ENCODE results near the gene GLIPR1L2.
"Not testable (repeated sequence)": the region's sequence is repeated elsewhere in the genome, so short reads cannot be mapped to it uniquely, and the experiment has no call there.

The GLIPR1L2 gene

GRCh38 chr12:75390156-75390898 is 562 bp upstream of the GLIPR1L2 start:
- no peaks in the 10 kb centered on the region for H3K27me3 Mint-ChIP-seq
- peaks cover 35% of the 10 kb centered on the region for H3K4me1 Mint-ChIP-seq (ENCODE audit: low read depth)
- H3K9me3 Mint-ChIP-seq = no peaks in the 10 kb centered on the region
- H3K36me3 Mint-ChIP-seq (ENCODE audit: low read depth) = no peaks in the 10 kb centered on the region
- peak overlapping the region; percentile 83 for H3K4me3 Mint-ChIP-seq
- intact Hi-C loops (cut with micrococcal nuclease) = loop anchor here (2.0 to 10.0 kb wide), 6 partner anchors 47 to 856 kb away; partner anchors contain the start of genes ATXN7L3B, CAPS2, GLIPR1 and GLIPR1L1
- H3K27ac Mint-ChIP-seq = peak overlapping the region; percentile 97

- Mint-ChIP-seq H3K4me1 (ENCODE audit: low read depth) (peaks cover 5% of the 10 kb centered on the region), H3K36me3 (ENCODE audit: low read depth) (no peaks in the 10 kb centered on the region), H3K9me3 (no peaks in the 10 kb centered on the region), H3K27ac (no peak overlapping the region), H3K27me3 (no peaks in the 10 kb centered on the region), H3K4me3 (no peak overlapping the region)
- intact Hi-C loops (cut with micrococcal nuclease) = no loop called here
These were observed 13.3 kb downstream of the GLIPR1L2 start for GRCh38 chr12:75404231-75404630.

GRCh38 chr12:75407683-75408082 is 16.8 kb downstream of the GLIPR1L2 start:
- no peaks in the 10 kb centered on the region for H3K9me3 Mint-ChIP-seq
- H3K4me3 Mint-ChIP-seq = no peak overlapping the region
- H3K27ac Mint-ChIP-seq = no peak overlapping the region
- H3K36me3 Mint-ChIP-seq (ENCODE audit: low read depth) = no peaks in the 10 kb centered on the region
- H3K27me3 Mint-ChIP-seq = no peaks in the 10 kb centered on the region
- peaks cover 5% of the 10 kb centered on the region for H3K4me1 Mint-ChIP-seq (ENCODE audit: low read depth)
- intact Hi-C loops (cut with micrococcal nuclease) = no loop called here

DNA sequence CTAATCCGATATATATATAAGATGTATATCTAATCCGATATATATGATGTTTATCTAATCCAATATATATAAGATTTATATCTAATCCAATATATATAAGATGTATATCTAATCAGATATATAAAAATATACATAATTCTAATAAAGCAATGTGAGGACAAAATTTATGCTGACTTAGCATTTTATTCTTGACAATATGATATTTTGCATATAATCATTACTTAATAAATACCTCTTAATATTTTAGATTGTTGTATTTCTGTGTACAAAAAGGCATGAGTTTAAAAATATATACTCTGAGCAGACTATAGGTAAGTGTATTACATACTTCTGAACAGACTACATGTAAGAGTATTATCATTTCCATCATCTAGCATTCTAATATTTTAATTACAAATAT is 18.9 kb downstream of the GLIPR1L2 start:
- intact Hi-C loops (cut with micrococcal nuclease) = no loop called here
- peaks cover 7% of the 10 kb centered on the region for H3K4me1 Mint-ChIP-seq (ENCODE audit: low read depth)
- no peak overlapping the region for H3K4me3 Mint-ChIP-seq
- no peak overlapping the region for H3K27ac Mint-ChIP-seq
- no peaks in the 10 kb centered on the region for H3K27me3 Mint-ChIP-seq
- H3K9me3 Mint-ChIP-seq = no peaks in the 10 kb centered on the region
- H3K36me3 Mint-ChIP-seq (ENCODE audit: low read depth) = no peaks in the 10 kb centered on the region

GRCh38 chr12:75414671-75415070 is 23.8 kb downstream of the GLIPR1L2 start:
- no peaks in the 10 kb centered on the region for H3K9me3 Mint-ChIP-seq

DNA sequence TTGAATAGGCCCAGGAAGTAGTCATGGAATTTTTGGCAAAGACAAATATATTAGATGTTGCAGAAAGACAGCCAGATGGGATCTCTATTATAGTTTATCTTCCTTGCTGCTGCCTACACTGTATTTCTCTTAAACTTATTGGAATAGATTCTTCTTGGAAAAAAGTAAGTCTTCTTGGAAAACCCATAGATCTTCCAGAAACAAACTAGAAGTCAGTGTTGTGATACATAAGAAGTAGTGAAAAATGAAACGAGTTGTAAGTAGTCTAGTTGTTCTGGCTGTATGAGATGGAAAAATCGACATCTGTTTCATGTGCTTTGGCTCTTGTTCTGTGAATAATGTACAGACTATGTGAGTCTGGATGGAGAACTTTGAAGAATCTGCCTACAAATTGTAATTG is 29.0 kb downstream of the GLIPR1L2 start:
- H3K27me3 Mint-ChIP-seq = no peaks in the 10 kb centered on the region
- peaks cover 2% of the 10 kb centered on the region for H3K9me3 Mint-ChIP-seq
- intact Hi-C loops (cut with micrococcal nuclease) = loop anchor here (5.0 kb wide), 1 partner anchor 48 kb away; no protein-coding TSS in a partner anchor
- no peaks in the 10 kb centered on the region for H3K36me3 Mint-ChIP-seq (ENCODE audit: low read depth)
- no peak overlapping the region for H3K4me3 Mint-ChIP-seq
- peaks cover 6% of the 10 kb centered on the region for H3K4me1 Mint-ChIP-seq (ENCODE audit: low read depth)
- no peak overlapping the region for H3K27ac Mint-ChIP-seq

More at GRCh38 chr12:75414671-75415070, 23.8 kb downstream of the GLIPR1L2 start:
- H3K4me1 Mint-ChIP-seq (ENCODE audit: low read depth) = peaks cover 8% of the 10 kb centered on the region
- intact Hi-C loops (cut with micrococcal nuclease) = no loop called here
- H3K36me3 Mint-ChIP-seq (ENCODE audit: low read depth) = no peaks in the 10 kb centered on the region
- H3K27me3 Mint-ChIP-seq = no peaks in the 10 kb centered on the region
- no peak overlapping the region for H3K27ac Mint-ChIP-seq
- H3K4me3 Mint-ChIP-seq = no peak overlapping the region

- Mint-ChIP-seq H3K27ac (no peak overlapping the region), H3K36me3 (ENCODE audit: low read depth) (no peaks in the 10 kb centered on the region), H3K27me3 (no peaks in the 10 kb centered on the region), H3K4me1 (ENCODE audit: low read depth) (no peaks in the 10 kb centered on the region), H3K4me3 (no peak overlapping the region), H3K9me3 (peaks cover 46% of the 10 kb centered on the region)
- intact Hi-C loops (cut with micrococcal nuclease) = no loop called here
These were observed 36.6 kb downstream of the GLIPR1L2 start for GRCh38 chr12:75427491-75427890.

DNA sequence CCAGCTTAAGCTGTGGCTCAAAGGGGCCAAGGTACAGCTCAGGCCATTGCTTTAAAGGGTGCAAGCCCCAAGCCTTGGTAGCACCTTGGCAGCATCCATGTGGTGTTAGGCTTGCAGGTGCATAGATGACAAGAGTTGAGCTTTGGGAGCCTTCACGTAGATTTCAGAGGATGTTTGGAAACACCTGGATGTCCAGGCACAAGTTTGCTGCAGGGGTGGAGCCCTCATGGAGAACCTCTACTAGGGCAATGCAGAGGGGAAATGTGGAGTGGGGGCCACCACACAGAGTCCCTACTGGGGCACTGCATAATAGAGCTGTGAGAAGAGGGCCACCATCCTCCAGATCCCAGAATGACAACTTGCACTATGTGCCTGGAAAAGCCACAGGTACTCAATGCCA is 37.9 kb downstream of the GLIPR1L2 start:
- Mint-ChIP-seq H3K4me3 (no peak overlapping the region), H3K9me3 (peaks cover 46% of the 10 kb centered on the region), H3K27me3 (no peaks in the 10 kb centered on the region), H3K36me3 (ENCODE audit: low read depth) (no peaks in the 10 kb centered on the region), H3K4me1 (ENCODE audit: low read depth) (no peaks in the 10 kb centered on the region), H3K27ac (no peak overlapping the region)
- intact Hi-C loops (cut with micrococcal nuclease) = no loop called here

DNA sequence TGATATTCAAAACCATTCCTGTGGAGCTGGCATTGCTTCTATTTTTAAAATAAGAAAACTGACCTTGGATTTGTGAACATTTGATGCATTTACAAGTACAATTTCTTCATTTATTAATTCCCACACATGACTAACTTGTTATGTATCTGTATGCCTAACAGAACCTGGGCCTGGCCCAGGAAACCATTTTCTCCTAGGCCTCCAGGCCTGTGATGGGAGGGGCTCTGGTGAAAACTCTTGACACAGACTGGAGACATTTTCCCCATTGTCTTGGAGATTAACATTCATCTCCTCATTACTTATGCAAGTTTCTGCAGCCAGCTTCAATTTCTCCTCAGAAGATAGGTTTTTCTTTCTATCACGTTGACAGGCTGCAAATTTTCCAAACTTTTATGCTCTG is 42.0 kb downstream of the GLIPR1L2 start:
- H3K9me3 Mint-ChIP-seq = peaks cover 22% of the 10 kb centered on the region
- no peaks in the 10 kb centered on the region for H3K36me3 Mint-ChIP-seq (ENCODE audit: low read depth)
- no peak overlapping the region for H3K4me3 Mint-ChIP-seq
- H3K27me3 Mint-ChIP-seq = no peaks in the 10 kb centered on the region
- no peak overlapping the region for H3K27ac Mint-ChIP-seq
- intact Hi-C loops (cut with micrococcal nuclease) = no loop called here
- H3K4me1 Mint-ChIP-seq (ENCODE audit: low read depth) = peaks cover 5% of the 10 kb centered on the region

- intact Hi-C loops (cut with micrococcal nuclease) = loop anchor here (1.0 to 5.0 kb wide), 2 partner anchors 45 to 51 kb away; partner anchors contain the start of gene GLIPR1L2
- H3K27ac Mint-ChIP-seq = no peak overlapping the region
- H3K4me1 Mint-ChIP-seq (ENCODE audit: low read depth) = peaks cover 12% of the 10 kb centered on the region
- H3K4me3 Mint-ChIP-seq = no peak overlapping the region
- H3K9me3 Mint-ChIP-seq = peaks cover 9% of the 10 kb centered on the region
- no peaks in the 10 kb centered on the region for H3K36me3 Mint-ChIP-seq (ENCODE audit: low read depth)
- no peaks in the 10 kb centered on the region for H3K27me3 Mint-ChIP-seq
These were observed 46.7 kb downstream of the GLIPR1L2 start for GRCh38 chr12:75437564-75437963.

- intact Hi-C loops (cut with micrococcal nuclease) = loop anchor here (5.0 kb wide), 1 partner anchor 46 kb away; the partner anchor contains the start of gene GLIPR1L2
- H3K27ac Mint-ChIP-seq = no peak overlapping the region
- no peak overlapping the region for H3K4me3 Mint-ChIP-seq
- peaks cover 9% of the 10 kb centered on the region for H3K9me3 Mint-ChIP-seq
- no peaks in the 10 kb centered on the region for H3K36me3 Mint-ChIP-seq (ENCODE audit: low read depth)
- H3K4me1 Mint-ChIP-seq (ENCODE audit: low read depth) = peaks cover 13% of the 10 kb centered on the region
- no peaks in the 10 kb centered on the region for H3K27me3 Mint-ChIP-seq
These were observed 47.3 kb downstream of the GLIPR1L2 start for GRCh38 chr12:75438059-75438754.

GRCh38 chr12:75439048-75439447 is 48.2 kb downstream of the GLIPR1L2 start:
- intact Hi-C loops (cut with micrococcal nuclease) = loop anchor here (5.0 kb wide), 1 partner anchor 47 kb away; the partner anchor contains the start of gene GLIPR1L2
- Mint-ChIP-seq H3K36me3 (ENCODE audit: low read depth) (no peaks in the 10 kb centered on the region), H3K27ac (no peak overlapping the region), H3K27me3 (no peaks in the 10 kb centered on the region), H3K4me3 (no peak overlapping the region), H3K4me1 (ENCODE audit: low read depth) (peaks cover 21% of the 10 kb centered on the region), H3K9me3 (peaks cover 9% of the 10 kb centered on the region)

DNA sequence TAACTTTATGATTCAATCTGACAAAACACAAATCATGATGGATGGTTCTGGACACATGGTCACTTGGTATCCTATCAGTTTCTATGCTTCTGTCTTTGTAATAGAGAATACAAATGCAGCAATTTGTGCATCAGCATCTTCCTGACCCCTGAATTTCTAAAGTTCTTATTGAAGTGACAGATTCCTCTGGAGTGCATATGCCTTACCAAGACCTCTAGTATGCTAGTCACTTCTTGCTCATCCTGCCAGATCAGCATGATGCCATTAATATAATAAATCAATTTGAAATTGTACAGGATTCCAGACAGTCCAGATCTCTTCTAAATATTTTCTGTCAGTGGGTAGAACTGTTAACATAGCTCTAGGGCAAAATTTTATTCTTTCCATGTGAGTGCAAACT is 49.0 kb downstream of the GLIPR1L2 start:
- Mint-ChIP-seq H3K9me3 (peaks cover 9% of the 10 kb centered on the region), H3K4me3 (no peak overlapping the region), H3K27me3 (no peaks in the 10 kb centered on the region), H3K4me1 (ENCODE audit: low read depth) (peaks cover 29% of the 10 kb centered on the region), H3K27ac (no peak overlapping the region), H3K36me3 (ENCODE audit: low read depth) (no peaks in the 10 kb centered on the region)
- intact Hi-C loops (cut with micrococcal nuclease) = loop anchor here (5.0 kb wide), 1 partner anchor 48 kb away; the partner anchor contains the start of gene GLIPR1L2

- H3K27ac Mint-ChIP-seq; H3K36me3 Mint-ChIP-seq (ENCODE audit: low read depth): not testable (repeated sequence)
These were observed 51.0 kb downstream of the GLIPR1L2 start for GRCh38 chr12:75441687-75442449.

More at GRCh38 chr12:75441687-75442449, 51.0 kb downstream of the GLIPR1L2 start:
- intact Hi-C loops (cut with micrococcal nuclease); H3K4me3 Mint-ChIP-seq; H3K9me3 Mint-ChIP-seq; H3K27me3 Mint-ChIP-seq: not testable (repeated sequence)
- H3K4me1 Mint-ChIP-seq (ENCODE audit: low read depth) = peaks cover 40% of the 10 kb centered on the region
